Measurements from ENCODE around the gene NCK2.

- TF ChIP-seq CTCF (IDR thresholded peaks at IDR 0.05) (no peak), POLR2A (IDR thresholded peaks at IDR 0.05) (no peak)
Measured at GRCh38 chr2:105860567-105860966, 115.9 kb downstream of the NCK2 start.
